Measurements from ENCODE around the gene MYBPH. TPM values are rescaled to one million over a fixed set of nuclear protein-coding genes. Genes with fewer than 3 reads are reported as not detected.

The MYBPH gene
- total RNA-seq, 1 experiment from 2014 or later = not detected

- peaks cover 0 to 6% (median 3%) of the 10 kb centered on the region in 3 experiments; a peak in 3 of 7 replicates for H3K36me3 Mint-ChIP-seq (ENCODE audit: insufficient read depth in 1 of 3, low read depth in 3 of 3)
- Histone ChIP-seq H2AK5ac (ENCODE audit: insufficient read length, low read length) (no peak overlapping the region), H2BK5ac (ENCODE audit: insufficient read length, low read length) (no peak overlapping the region), H3K4me2 (ENCODE audit: insufficient read depth, insufficient read length, low read length) (no peak overlapping the region), H4K8ac (replicated peaks; ENCODE audit: insufficient read length, low read depth, low read length) (no peak overlapping the region), H4K5ac (ENCODE audit: insufficient read length, low read depth, low read length) (no peak overlapping the region), H3K9me3 (ENCODE audit: control insufficient read depth, low read depth, low read length) (no peaks in the 10 kb centered on the region), H2AFZ (ENCODE audit: low read length) (no peak overlapping the region), H3K4ac (ENCODE audit: low read depth, low read length) (no peak overlapping the region), H3K23me2 (ENCODE audit: insufficient read length, low read depth, low read length, poor library complexity, severe bottlenecking) (no peaks in the 10 kb centered on the region), H3K56ac (ENCODE audit: insufficient read length, low read depth, low read length) (no peak overlapping the region), H3K4me1 (ENCODE audit: insufficient read depth, low read length) (peaks cover 9% of the 10 kb centered on the region), H2BK20ac (ENCODE audit: low read depth, low read length, poor library complexity, severe bottlenecking) (no peak overlapping the region), H2BK120ac (ENCODE audit: low read depth, low read length, poor library complexity, severe bottlenecking) (no peak overlapping the region), H2BK15ac (ENCODE audit: low read depth, low read length) (no peak overlapping the region), H3K23ac (ENCODE audit: insufficient read length, low read depth, low read length) (no peak overlapping the region), H4K20me1 (ENCODE audit: control insufficient read depth, insufficient read depth, insufficient read length) (no peaks in the 10 kb centered on the region), H3K79me1 (ENCODE audit: insufficient read depth, low read depth, low read length, poor library complexity, severe bottlenecking) (no peaks in the 10 kb centered on the region), H3T11ph (ENCODE audit: low read length) (no peak overlapping the region), H3K18ac (ENCODE audit: insufficient read length, low read depth, low read length) (no peak overlapping the region), H3K27ac (ENCODE audit: insufficient read length, low read depth, low read length) (no peak overlapping the region), H3K79me2 (ENCODE audit: insufficient read depth, low read length) (no peaks in the 10 kb centered on the region), H4K91ac (ENCODE audit: insufficient read length, low read depth, low read length) (no peak overlapping the region), H3K9ac (ENCODE audit: extremely low read depth, insufficient read length, low read length) (no peak overlapping the region), H3K27me3 (ENCODE audit: insufficient read depth, low read length) (no peaks in the 10 kb centered on the region), H2BK12ac (ENCODE audit: insufficient read length, low read depth, low read length) (no peak overlapping the region), H3K14ac (ENCODE audit: insufficient read depth, low read length) (no peak overlapping the region)
- H3K4me3 Mint-ChIP-seq = no peak overlapping the region
- no peak for DNase-seq
- H3K27ac Mint-ChIP-seq = no peak overlapping the region
- no peak for TF ChIP-seq CTCF (conservative IDR thresholded peaks at IDR 0.05)
- peaks cover 11% of the 10 kb centered on the region for H3K27me3 Mint-ChIP-seq (ENCODE audit: low read depth)
- H3K9me3 Mint-ChIP-seq = peaks cover 0 to 9% of the 10 kb centered on the region in 2 experiments; a peak in 3 of 5 replicates
- no CpG with 5 or more reads among the region's 1 CpG for WGBS (ENCODE audit: extremely low coverage, insufficient read length, low lambda C conversion rate)
- peaks cover 22 to 35% of the 10 kb centered on the region in 2 experiments for H3K4me1 Mint-ChIP-seq
Measured at GRCh38 chr1:203158423-203158822, 17.2 kb downstream of the MYBPH start.

Measured in H9 (cell line).